Measurements from ENCODE around the gene NHERF2.

The NHERF2 gene

GRCh38 chr16:2040787-2041522 lies 14.3 kb downstream of the NHERF2 start:
- no peak for TF ChIP-seq CTCF (IDR thresholded peaks at IDR 0.05; ENCODE audit: low read depth, low read length)
- peak; percentile 43 for DNase-seq (ENCODE audit: low read depth, low spot score)
- in situ Hi-C loops (cut with HindIII; ENCODE audit: low sequenced_read_pairs) = no loop called here
- no peak overlapping the region for H3K4me3 ChIP-seq (ENCODE audit: low read depth, low read length)

DNA sequence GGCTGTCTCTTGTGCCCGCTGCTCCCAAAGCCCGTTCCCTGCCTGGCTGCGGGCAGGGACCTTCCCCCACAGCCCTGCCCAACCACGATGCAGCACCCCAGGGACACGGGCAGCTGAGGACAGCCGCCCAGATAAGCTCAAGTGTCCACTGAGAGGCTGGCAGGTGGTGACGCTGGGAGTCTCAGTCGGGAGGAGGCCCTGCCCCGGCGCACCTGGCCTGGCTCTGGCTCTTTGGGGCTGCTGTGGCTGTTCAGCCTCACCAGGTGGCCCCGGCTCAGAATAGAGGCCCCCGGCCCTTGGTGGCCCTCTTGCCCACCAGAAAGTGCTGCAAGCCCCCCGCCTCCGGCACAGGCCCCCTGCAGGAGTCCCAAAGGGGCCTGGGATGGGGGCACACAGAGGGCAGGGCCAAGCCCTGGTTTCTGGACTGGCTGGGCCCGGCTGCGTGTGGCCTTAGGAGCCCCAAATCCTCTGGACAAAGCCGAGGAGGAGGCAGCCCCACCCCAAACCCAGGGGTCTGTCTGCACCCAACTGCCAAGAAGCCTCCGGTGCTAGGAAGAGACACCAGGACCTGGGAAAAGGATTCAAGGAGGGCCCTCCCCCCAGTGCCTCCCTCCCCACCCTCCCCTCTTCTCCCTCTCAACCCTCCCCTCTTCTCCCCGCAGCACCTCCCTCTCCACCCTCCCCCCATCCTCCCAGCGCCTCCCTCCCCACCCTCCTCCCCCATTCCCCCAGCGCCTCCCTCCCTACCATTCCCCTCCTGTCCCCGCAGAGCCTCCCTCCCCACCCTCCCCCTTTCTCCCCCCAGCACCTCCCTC lies 15.7 kb downstream of the NHERF2 start:
- in situ Hi-C loops (cut with HindIII; ENCODE audit: low sequenced_read_pairs) = no loop called here
- H3K4me3 ChIP-seq (ENCODE audit: low read depth, low read length) = no peak overlapping the region
- no peak for TF ChIP-seq CTCF (IDR thresholded peaks at IDR 0.05; ENCODE audit: low read depth, low read length)
- DNase-seq (ENCODE audit: low read depth, low spot score) = no peak

- TF ChIP-seq CTCF (IDR thresholded peaks at IDR 0.05; ENCODE audit: low read depth, low read length) = no peak
- H3K4me3 ChIP-seq (ENCODE audit: low read depth, low read length) = no peak overlapping the region
- DNase-seq (ENCODE audit: low read depth, low spot score) = no peak
- in situ Hi-C loops (cut with HindIII; ENCODE audit: low sequenced_read_pairs) = no loop called here
Measured at GRCh38 chr16:2042986-2043666, 16.4 kb downstream of the NHERF2 start.

GRCh38 chr16:2043667-2044451 lies 17.2 kb downstream of the NHERF2 start:
- TF ChIP-seq CTCF (IDR thresholded peaks at IDR 0.05; ENCODE audit: low read depth, low read length) = no peak
- DNase-seq (ENCODE audit: low read depth, low spot score) = no peak

DNA sequence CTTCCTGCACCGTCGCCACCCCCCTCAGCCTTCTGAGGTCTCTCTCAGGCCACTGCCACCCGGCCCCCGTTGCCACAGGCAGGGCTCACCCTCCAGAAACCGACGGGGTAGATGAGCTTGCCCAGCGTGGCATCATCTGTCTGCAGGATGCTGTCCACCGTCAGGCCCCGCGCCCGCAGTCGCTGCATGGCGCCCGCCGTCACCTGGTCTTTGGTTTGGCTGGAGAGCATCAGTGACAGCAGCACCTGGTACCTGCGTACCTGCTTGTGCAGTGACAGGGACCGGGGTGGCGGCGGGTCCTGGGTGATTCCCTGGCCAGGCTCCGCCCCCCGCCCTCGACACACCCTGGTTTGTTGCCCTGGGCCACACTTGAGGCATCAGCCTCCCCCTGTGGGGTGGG lies 17.8 kb downstream of the NHERF2 start:
- no peak for TF ChIP-seq CTCF (IDR thresholded peaks at IDR 0.05; ENCODE audit: low read depth, low read length)
- in situ Hi-C loops (cut with HindIII; ENCODE audit: low sequenced_read_pairs) = no loop called here
- no peak overlapping the region for H3K4me3 ChIP-seq (ENCODE audit: low read depth, low read length)
- DNase-seq (ENCODE audit: low read depth, low spot score) = no peak

More at GRCh38 chr16:2043667-2044451, 17.2 kb downstream of the NHERF2 start:
- in situ Hi-C loops (cut with HindIII; ENCODE audit: low sequenced_read_pairs) = no loop called here
- H3K4me3 ChIP-seq (ENCODE audit: low read depth, low read length) = no peak overlapping the region

Data from astrocyte of the spinal cord (primary cell).